SK-N-SH (cell line): Measurements from ENCODE around the gene PTCD1. TPM values are rescaled to one million over a fixed set of nuclear protein-coding genes. Genes with fewer than 3 reads are reported as not detected.

Experiments
- CTCF ChIA-PET: fragments of 300-600, 350-600 bp; formaldehyde crosslinking; extraction: SDS; loops from one replicate; lab custom pipeline; 2021; lab: Yijun Ruan, JAX
- POLR2A ChIA-PET: fragments of 350-600 bp; sonication (Branson Sonifier 250); formaldehyde crosslinking; extraction: SDS; loops from one replicate; lab custom pipeline; 2020; ENCODE audit warnings: antibody characterized with exemption, inconsistent platforms; lab: Yijun Ruan, JAX
- DNase-seq: peaks from one replicate; pipeline ENCODE4 v3.0.0; 2012
- H2AFZ ChIP-seq: fragments of 200-600 bp; sonication (generic); 2 replicates; pipeline ENCODE4 v1.8.1; 2016; ENCODE audit warnings: antibody characterized with exemption, mild to moderate bottlenecking, low read depth
- H3F3A ChIP-seq: fragments of 200-600 bp; sonication (generic); replicated peaks from 2 replicates; pipeline ENCODE3; 2016; ENCODE audit warnings: antibody characterized with exemption, mild to moderate bottlenecking; ENCODE audit not compliant: insufficient read depth
- H3K27ac ChIP-seq, 2 experiments: fragments of 200-500 bp in 1 of 2; fragments of 200-600 bp in 1 of 2; sonication (Bioruptor generic) in 1 of 2; sonication (generic), shearing (Covaris generic) in 1 of 2; 2 replicates each; pipeline versions ENCODE4 v1.5.1 to v1.6.1; 2014 to 2016; ENCODE audit warnings: low read depth in 2 of 2, inconsistent platforms in 1 of 2, low read length in 1 of 2, mild to moderate bottlenecking in 1 of 2, mixed read lengths in 1 of 2
- H3K27me3 ChIP-seq: fragments of 200-600 bp; sonication (generic), shearing (Covaris generic); 2 replicates; pipeline ENCODE4 v1.6.1; 2016; ENCODE audit warnings: mixed run types; ENCODE audit not compliant: insufficient read depth
- H3K36me3 ChIP-seq, 2 experiments: fragments of 200-500 bp in 1 of 2; fragments of 200-600 bp in 1 of 2; sonication (Bioruptor generic) in 1 of 2; sonication (generic) in 1 of 2; replicated peaks in 1 of 2; 2 replicates each; pipeline versions ENCODE3 to v1.5.1; 2014 to 2016; ENCODE audit warnings: low read length in 1 of 2, mild to moderate bottlenecking in 1 of 2; ENCODE audit not compliant: insufficient read depth in 2 of 2, control insufficient read depth in 1 of 2
- H3K4me1 ChIP-seq, 2 experiments: fragments of 200-500 bp in 1 of 2; fragments of 200-600 bp in 1 of 2; sonication (Bioruptor generic) in 1 of 2; sonication (generic), shearing (Covaris generic) in 1 of 2; 2 replicates each; pipeline versions ENCODE4 v1.5.1 to v1.6.1; 2014 to 2016; ENCODE audit warnings: low read depth in 1 of 2, low read length in 1 of 2, mixed run types in 1 of 2; ENCODE audit not compliant: insufficient read depth in 2 of 2, control insufficient read depth in 1 of 2
- H3K4me2 ChIP-seq: fragments of 200-600 bp; sonication (generic), shearing (Covaris generic); 2 replicates; pipeline ENCODE4 v1.6.1; 2017; ENCODE audit warnings: mixed run types
- H3K4me3 ChIP-seq, 2 experiments: fragments of 200-500 bp in 1 of 2; fragments of 200-600 bp in 1 of 2; sonication (Bioruptor generic) in 1 of 2; sonication (generic), shearing (Covaris generic) in 1 of 2; 2 replicates each; pipeline versions ENCODE4 v1.5.1 to v1.8.1; 2014 to 2016; ENCODE audit warnings: low read depth in 2 of 2, inconsistent platforms in 1 of 2, low read length in 1 of 2, mild to moderate bottlenecking in 1 of 2, mixed read lengths in 1 of 2, moderate library complexity in 1 of 2
- H3K79me2 ChIP-seq: fragments of 200-600 bp; sonication (generic); 2 replicates; pipeline ENCODE4 v1.8.1; 2017; ENCODE audit warnings: mild to moderate bottlenecking; ENCODE audit not compliant: insufficient read depth
- H3K9ac ChIP-seq: fragments of 200-600 bp; sonication (generic); 2 replicates; pipeline ENCODE4 v1.6.1; 2017; ENCODE audit warnings: mixed run types
- H3K9me2 ChIP-seq: fragments of 200-600 bp; sonication (generic); 2 replicates; pipeline ENCODE4 v1.6.1; 2017; ENCODE audit warnings: mixed run types
- H3K9me3 ChIP-seq: fragments of 200-600 bp; sonication (generic); 2 replicates; pipeline ENCODE4 v1.6.1; 2017; ENCODE audit warnings: mixed run types, mild to moderate bottlenecking, moderate library complexity
- H4K20me1 ChIP-seq: fragments of 200-600 bp; sonication (generic); 2 replicates; pipeline ENCODE4 v1.6.1; 2017; ENCODE audit warnings: mild to moderate bottlenecking, mixed run types; ENCODE audit not compliant: insufficient read depth
- ELF1 ChIP-seq: IDR thresholded peaks from 2 replicates; pipeline ENCODE4 v1.4.0; 2012
- EP300 ChIP-seq, 2 experiments: IDR thresholded peaks; 2 replicates each; pipeline versions ENCODE4 v1.4.0 to v1.6.1; 2012; ENCODE audit warnings: borderline replicate concordance in 1 of 2, low read depth in 1 of 2, low read length in 1 of 2
- EZH2phosphoT487 ChIP-seq: fragments of 200-600 bp; sonication (generic); IDR thresholded peaks from 2 replicates; pipeline ENCODE4 v1.6.1; 2017; ENCODE audit warnings: low read depth, mixed run types, mild to moderate bottlenecking, antibody characterized with exemption, moderate library complexity, borderline replicate concordance
- FOSL2 ChIP-seq: IDR thresholded peaks from 2 replicates; pipeline ENCODE4 v1.4.0; 2012; ENCODE audit warnings: low read depth, mild to moderate bottlenecking, moderate library complexity, borderline replicate concordance
- FOXJ3 ChIP-seq: sonication (generic); formaldehyde crosslinking; IDR thresholded peaks from 2 replicates; pipeline ENCODE4 v1.5.1; 2020; ENCODE audit warnings: mild to moderate bottlenecking, missing genetic modification reagents
- FOXM1 ChIP-seq: IDR thresholded peaks from 2 replicates; pipeline ENCODE4 v1.4.0; 2012; ENCODE audit warnings: low read depth, mild to moderate bottlenecking
- GABPA ChIP-seq: IDR thresholded peaks from 2 replicates; pipeline ENCODE4 v1.4.0; 2012; ENCODE audit warnings: low read depth, mild to moderate bottlenecking
- GATA2 ChIP-seq: sonication (generic); formaldehyde crosslinking; IDR thresholded peaks from 2 replicates; pipeline ENCODE4 v1.5.0; 2020; ENCODE audit warnings: mild to moderate bottlenecking, missing genetic modification reagents
- MEF2A ChIP-seq: IDR thresholded peaks from 2 replicates; pipeline ENCODE4 v1.4.0; 2012; ENCODE audit warnings: low read depth, borderline replicate concordance
- NFIC ChIP-seq: IDR thresholded peaks from 2 replicates; pipeline ENCODE4 v1.4.0; 2012; ENCODE audit warnings: borderline replicate concordance
- NRF1 ChIP-seq: IDR thresholded peaks from 2 replicates; pipeline ENCODE4 v1.6.1; 2012; ENCODE audit warnings: low read depth, mild to moderate bottlenecking, low read length
- POLR2AphosphoS5 ChIP-seq: IDR thresholded peaks from 2 replicates; pipeline ENCODE4 v1.6.1; 2012; ENCODE audit warnings: low read depth, low read length
- RAD21 ChIP-seq: IDR thresholded peaks from 2 replicates; pipeline ENCODE4 v1.6.1; 2012; ENCODE audit warnings: mild to moderate bottlenecking, low read length
- RFX5 ChIP-seq: IDR thresholded peaks from 2 replicates; pipeline ENCODE4 v1.6.1; 2012; ENCODE audit warnings: mild to moderate bottlenecking, improper control_type of control experiment, low read length
- RXRA ChIP-seq: IDR thresholded peaks from 2 replicates; pipeline ENCODE4 v1.4.0; 2012; ENCODE audit warnings: low read depth, mild to moderate bottlenecking, borderline replicate concordance
- SIN3A ChIP-seq: IDR thresholded peaks from 2 replicates; pipeline ENCODE4 v1.6.1; 2012; ENCODE audit warnings: low read depth, mild to moderate bottlenecking, low read length, moderate library complexity, borderline replicate concordance
- SMC3 ChIP-seq: IDR thresholded peaks from 2 replicates; pipeline ENCODE4 v1.6.1; 2012; ENCODE audit warnings: low read depth, low read length, improper control_type of control experiment
- YY1 ChIP-seq: IDR thresholded peaks from 2 replicates; pipeline ENCODE4 v1.4.0; 2012; ENCODE audit warnings: low read depth, mild to moderate bottlenecking
- WGBS: methylation state at CpG from one replicate; pipeline ENCODE4 v1.1.6; 2017; ENCODE audit warnings: low lambda C conversion rate; 5-methylcytosine and 5-hydroxymethylcytosine counted together
- polyA plus RNA-seq, 3 experiments: library from polyadenylated mRNA; depleted of rRNA; stranded (reverse); fragments of >200 nt; gene quantifications; 2 replicates each; pipeline ENCODE4 v1.2.3, GENCODE V29; 2012
- TF ChIP-seq, protein P1 (sequence below): IDR thresholded peaks from 2 replicates; pipeline ENCODE4 v1.4.0; 2012; ENCODE audit warnings: low read depth, borderline replicate concordance
- TF ChIP-seq, protein P2 (sequence below): IDR thresholded peaks from 2 replicates; pipeline ENCODE4; 2012
- TF ChIP-seq, protein P3 (sequence below): fragments of 150-350 bp; IDR thresholded peaks from 2 replicates; pipeline ENCODE4 v1.6.1; 2017; ENCODE audit warnings: antibody characterized with exemption, low read length, low read depth, borderline replicate concordance
- TF ChIP-seq, protein P4 (sequence below): fragments of 150-350 bp; IDR thresholded peaks from 2 replicates; pipeline ENCODE4 v1.6.1; 2016; ENCODE audit warnings: mild to moderate bottlenecking, low read depth, low read length

The PTCD1 gene
- polyA plus RNA-seq, 1 of the 3 experiments (the other 2 are of a cell fraction), result 8.2 TPM

DNA sequence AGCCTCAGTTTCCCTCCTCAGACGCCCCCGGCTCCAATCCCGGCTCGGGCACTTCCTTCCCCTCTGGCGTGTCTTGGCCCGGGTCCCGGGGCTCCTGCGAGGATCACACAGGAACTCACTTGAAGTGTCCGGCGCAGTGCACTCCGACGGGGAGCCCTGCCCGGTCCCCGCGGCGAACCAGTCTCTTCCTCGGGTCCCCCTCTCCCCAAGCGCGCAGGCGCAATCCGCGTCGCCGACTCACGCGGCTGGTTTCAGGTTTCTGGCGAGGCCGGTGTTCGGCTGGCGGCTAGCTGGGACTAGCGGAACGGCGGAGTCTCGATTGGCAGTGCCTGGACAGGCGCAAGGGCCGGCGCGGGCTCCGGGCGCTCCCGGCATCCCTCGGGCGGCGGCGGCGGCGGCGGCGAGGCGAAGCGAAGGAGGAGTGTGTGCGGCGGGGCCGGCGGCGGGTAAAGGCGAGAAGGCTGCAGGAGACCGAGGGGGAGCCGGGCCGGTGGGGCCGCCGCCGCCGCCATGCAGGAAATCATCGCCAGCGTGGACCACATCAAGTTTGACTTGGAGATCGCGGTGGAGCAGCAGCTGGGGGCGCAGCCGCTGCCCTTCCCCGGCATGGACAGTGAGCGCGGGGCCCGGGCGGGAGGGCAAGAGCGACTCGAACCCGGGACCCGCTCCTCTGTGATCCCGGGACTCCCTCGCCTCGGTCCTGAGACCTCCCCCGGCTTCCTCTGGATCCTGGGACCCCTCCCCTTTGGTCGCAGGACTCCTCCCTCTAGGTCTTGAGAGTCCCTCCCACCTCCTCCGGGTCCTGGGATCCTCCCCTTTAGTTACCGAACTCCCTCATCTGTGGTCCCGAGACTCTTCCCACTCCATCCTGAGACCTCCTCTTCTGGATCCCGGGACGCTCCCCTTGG is at the start of gene PTCD1, which contains the start of gene CPSF4 (continued):
- TF ChIP-seq, protein P1, sequence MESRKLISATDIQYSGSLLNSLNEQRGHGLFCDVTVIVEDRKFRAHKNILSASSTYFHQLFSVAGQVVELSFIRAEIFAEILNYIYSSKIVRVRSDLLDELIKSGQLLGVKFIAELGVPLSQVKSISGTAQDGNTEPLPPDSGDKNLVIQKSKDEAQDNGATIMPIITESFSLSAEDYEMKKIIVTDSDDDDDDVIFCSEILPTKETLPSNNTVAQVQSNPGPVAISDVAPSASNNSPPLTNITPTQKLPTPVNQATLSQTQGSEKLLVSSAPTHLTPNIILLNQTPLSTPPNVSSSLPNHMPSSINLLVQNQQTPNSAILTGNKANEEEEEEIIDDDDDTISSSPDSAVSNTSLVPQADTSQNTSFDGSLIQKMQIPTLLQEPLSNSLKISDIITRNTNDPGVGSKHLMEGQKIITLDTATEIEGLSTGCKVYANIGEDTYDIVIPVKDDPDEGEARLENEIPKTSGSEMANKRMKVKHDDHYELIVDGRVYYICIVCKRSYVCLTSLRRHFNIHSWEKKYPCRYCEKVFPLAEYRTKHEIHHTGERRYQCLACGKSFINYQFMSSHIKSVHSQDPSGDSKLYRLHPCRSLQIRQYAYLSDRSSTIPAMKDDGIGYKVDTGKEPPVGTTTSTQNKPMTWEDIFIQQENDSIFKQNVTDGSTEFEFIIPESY, result peak; percentile 67; the same call in 1 of the 2 replicates
- TF ChIP-seq RAD21, result no peak; the same call in 1 of the 2 replicates
- no peak for TF ChIP-seq EZH2phosphoT487
- TF ChIP-seq, protein P2, sequence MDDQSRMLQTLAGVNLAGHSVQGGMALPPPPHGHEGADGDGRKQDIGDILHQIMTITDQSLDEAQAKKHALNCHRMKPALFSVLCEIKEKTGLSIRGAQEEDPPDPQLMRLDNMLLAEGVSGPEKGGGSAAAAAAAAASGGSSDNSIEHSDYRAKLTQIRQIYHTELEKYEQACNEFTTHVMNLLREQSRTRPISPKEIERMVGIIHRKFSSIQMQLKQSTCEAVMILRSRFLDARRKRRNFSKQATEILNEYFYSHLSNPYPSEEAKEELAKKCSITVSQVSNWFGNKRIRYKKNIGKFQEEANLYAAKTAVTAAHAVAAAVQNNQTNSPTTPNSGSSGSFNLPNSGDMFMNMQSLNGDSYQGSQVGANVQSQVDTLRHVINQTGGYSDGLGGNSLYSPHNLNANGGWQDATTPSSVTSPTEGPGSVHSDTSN, result peak; percentile 49
- no peak for TF ChIP-seq FOSL2
- peak; percentile 69 for TF ChIP-seq NRF1
- peak; percentile 65 for TF ChIP-seq GABPA
- no peak for TF ChIP-seq RXRA
- no peak for TF ChIP-seq SMC3
- TF ChIP-seq SIN3A, result peak; percentile 94; the same call in 1 of the 2 replicates
- TF ChIP-seq NFIC, result peak; percentile 33; the same call in 1 of the 2 replicates
- TF ChIP-seq, protein P3, sequence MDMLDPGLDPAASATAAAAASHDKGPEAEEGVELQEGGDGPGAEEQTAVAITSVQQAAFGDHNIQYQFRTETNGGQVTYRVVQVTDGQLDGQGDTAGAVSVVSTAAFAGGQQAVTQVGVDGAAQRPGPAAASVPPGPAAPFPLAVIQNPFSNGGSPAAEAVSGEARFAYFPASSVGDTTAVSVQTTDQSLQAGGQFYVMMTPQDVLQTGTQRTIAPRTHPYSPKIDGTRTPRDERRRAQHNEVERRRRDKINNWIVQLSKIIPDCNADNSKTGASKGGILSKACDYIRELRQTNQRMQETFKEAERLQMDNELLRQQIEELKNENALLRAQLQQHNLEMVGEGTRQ, result no peak

DNA sequence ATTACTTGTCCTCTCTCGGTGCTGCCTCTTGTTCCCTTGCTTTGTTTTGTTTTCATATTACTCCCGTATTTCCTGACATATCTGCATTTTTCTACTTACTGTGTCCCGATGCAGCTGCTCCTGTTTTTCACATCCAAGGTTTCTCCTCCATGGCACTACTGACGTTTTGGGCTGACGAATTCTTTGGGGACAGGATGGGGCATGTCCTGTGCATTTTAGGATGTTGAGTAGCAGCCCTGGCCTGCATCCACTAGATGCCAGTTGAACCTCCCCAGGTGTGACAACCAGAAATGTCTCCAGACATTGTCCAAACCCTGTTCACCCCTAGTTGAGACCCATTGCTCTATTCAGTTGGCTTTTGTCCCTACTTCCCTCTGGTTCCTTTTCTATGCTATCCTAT is 46.5 kb upstream of the PTCD1 start:
- H3K4me2 ChIP-seq, result no peak overlapping the region
- peaks cover 7% of the 10 kb centered on the region for H3F3A ChIP-seq
- H3K27ac ChIP-seq, result no peak overlapping the region
- H4K20me1 ChIP-seq, result no peaks in the 10 kb centered on the region
- H3K9me3 ChIP-seq, result no peaks in the 10 kb centered on the region
- peaks cover 20% of the 10 kb centered on the region; the same call in 1 of the 2 replicates for H3K79me2 ChIP-seq
- H3K9ac ChIP-seq, result no peak overlapping the region
- peaks cover 20 to 40% of the 10 kb centered on the region in 2 experiments for H3K36me3 ChIP-seq
- H3K9me2 ChIP-seq, result no peaks in the 10 kb centered on the region
- no peak for DNase-seq
- ChIA-PET POLR2A (no interaction called here), CTCF (no interaction called here)
- H2AFZ ChIP-seq, result no peak overlapping the region
- no peaks in the 10 kb centered on the region; a peak in 1 of 4 replicates for H3K4me1 ChIP-seq
- no peak overlapping the region for H3K4me3 ChIP-seq
- no peaks in the 10 kb centered on the region for H3K27me3 ChIP-seq
- WGBS, result 93% methylated on average over 5 of the region's 5 CpGs
- no peak for TF ChIP-seq FOSL2
- TF ChIP-seq YY1, result no peak
- no peak for TF ChIP-seq FOXM1
- TF ChIP-seq RFX5, result no peak
- TF ChIP-seq GABPA, result no peak
- no peak for TF ChIP-seq NRF1
- TF ChIP-seq SMC3, result no peak
- no peak for TF ChIP-seq EP300 (IDR thresholded peaks at IDR 0.05; ENCODE audit: borderline replicate concordance in 1 of 2, low read depth in 1 of 2, low read length in 1 of 2)
- TF ChIP-seq, protein P2, result no peak
- no peak for TF ChIP-seq FOXJ3 (CRISPR knock-in tag)
- no peak for TF ChIP-seq MEF2A
- no peak for TF ChIP-seq POLR2AphosphoS5
- no peak for TF ChIP-seq ELF1
- TF ChIP-seq, protein P4, sequence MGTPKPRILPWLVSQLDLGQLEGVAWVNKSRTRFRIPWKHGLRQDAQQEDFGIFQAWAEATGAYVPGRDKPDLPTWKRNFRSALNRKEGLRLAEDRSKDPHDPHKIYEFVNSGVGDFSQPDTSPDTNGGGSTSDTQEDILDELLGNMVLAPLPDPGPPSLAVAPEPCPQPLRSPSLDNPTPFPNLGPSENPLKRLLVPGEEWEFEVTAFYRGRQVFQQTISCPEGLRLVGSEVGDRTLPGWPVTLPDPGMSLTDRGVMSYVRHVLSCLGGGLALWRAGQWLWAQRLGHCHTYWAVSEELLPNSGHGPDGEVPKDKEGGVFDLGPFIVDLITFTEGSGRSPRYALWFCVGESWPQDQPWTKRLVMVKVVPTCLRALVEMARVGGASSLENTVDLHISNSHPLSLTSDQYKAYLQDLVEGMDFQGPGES, result no peak
- no peak for TF ChIP-seq RAD21
- no peak for TF ChIP-seq GATA2 (CRISPR knock-in tag)
- TF ChIP-seq, protein P3, result no peak
